ENCODE results near the gene BCR. TPM values are rescaled to one million over a fixed set of nuclear protein-coding genes. Genes with fewer than 3 reads are reported as not detected.

Gene BCR
- total RNA-seq, 1 experiment from 2014 or later: 77.0 TPM

- H2AK5ac ChIP-seq (ENCODE audit: insufficient read length, low read length): no peak overlapping the region
- H3K36me3 Mint-ChIP-seq (ENCODE audit: insufficient read depth in 1 of 3, low read depth in 3 of 3): peaks cover 0 to 2% (median 0%) of the 10 kb centered on the region in 3 experiments; a peak in 2 of 7 replicates
- H3K27ac ChIP-seq (ENCODE audit: insufficient read length, low read depth, low read length): no peak overlapping the region
- H3K27me3 Mint-ChIP-seq (ENCODE audit: low read depth): no peaks in the 10 kb centered on the region
- peaks cover 14% of the 10 kb centered on the region; the same call in 1 of the 2 replicates for H3K4me1 ChIP-seq (ENCODE audit: insufficient read depth, low read length)
- H4K20me1 ChIP-seq (ENCODE audit: control insufficient read depth, insufficient read depth, insufficient read length): no peaks in the 10 kb centered on the region
- no peaks in the 10 kb centered on the region for H3K9me3 Mint-ChIP-seq
- H3K23me2 ChIP-seq (ENCODE audit: insufficient read length, low read depth, low read length, poor library complexity, severe bottlenecking): no peaks in the 10 kb centered on the region
- no peak overlapping the region for H3K14ac ChIP-seq (ENCODE audit: insufficient read depth, low read length)
- no peak for DNase-seq
- no CpG with 5 or more reads among the region's 12 CpGs for WGBS (ENCODE audit: extremely low coverage, insufficient read length, low lambda C conversion rate)
- H3K23ac ChIP-seq (ENCODE audit: insufficient read length, low read depth, low read length): no peak overlapping the region
- H3K27me3 ChIP-seq (ENCODE audit: insufficient read depth, low read length): no peaks in the 10 kb centered on the region
- H2BK20ac ChIP-seq (ENCODE audit: low read depth, low read length, poor library complexity, severe bottlenecking): no peak overlapping the region
- H3K79me2 ChIP-seq (ENCODE audit: insufficient read depth, low read length): peaks cover 55% of the 10 kb centered on the region
- no peak overlapping the region for H3K18ac ChIP-seq (ENCODE audit: insufficient read length, low read depth, low read length)
- H3K79me1 ChIP-seq (ENCODE audit: insufficient read depth, low read depth, low read length, poor library complexity, severe bottlenecking): peaks cover 22% of the 10 kb centered on the region
- TF ChIP-seq, protein P1, sequence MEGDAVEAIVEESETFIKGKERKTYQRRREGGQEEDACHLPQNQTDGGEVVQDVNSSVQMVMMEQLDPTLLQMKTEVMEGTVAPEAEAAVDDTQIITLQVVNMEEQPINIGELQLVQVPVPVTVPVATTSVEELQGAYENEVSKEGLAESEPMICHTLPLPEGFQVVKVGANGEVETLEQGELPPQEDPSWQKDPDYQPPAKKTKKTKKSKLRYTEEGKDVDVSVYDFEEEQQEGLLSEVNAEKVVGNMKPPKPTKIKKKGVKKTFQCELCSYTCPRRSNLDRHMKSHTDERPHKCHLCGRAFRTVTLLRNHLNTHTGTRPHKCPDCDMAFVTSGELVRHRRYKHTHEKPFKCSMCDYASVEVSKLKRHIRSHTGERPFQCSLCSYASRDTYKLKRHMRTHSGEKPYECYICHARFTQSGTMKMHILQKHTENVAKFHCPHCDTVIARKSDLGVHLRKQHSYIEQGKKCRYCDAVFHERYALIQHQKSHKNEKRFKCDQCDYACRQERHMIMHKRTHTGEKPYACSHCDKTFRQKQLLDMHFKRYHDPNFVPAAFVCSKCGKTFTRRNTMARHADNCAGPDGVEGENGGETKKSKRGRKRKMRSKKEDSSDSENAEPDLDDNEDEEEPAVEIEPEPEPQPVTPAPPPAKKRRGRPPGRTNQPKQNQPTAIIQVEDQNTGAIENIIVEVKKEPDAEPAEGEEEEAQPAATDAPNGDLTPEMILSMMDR (conservative IDR thresholded peaks at IDR 0.05): no peak
- H3K4me2 ChIP-seq (ENCODE audit: insufficient read depth, insufficient read length, low read length): no peak overlapping the region
- no peak overlapping the region for H2BK120ac ChIP-seq (ENCODE audit: low read depth, low read length, poor library complexity, severe bottlenecking)
- H2BK5ac ChIP-seq (ENCODE audit: insufficient read length, low read length): no peak overlapping the region
- H2BK15ac ChIP-seq (ENCODE audit: low read depth, low read length): no peak overlapping the region
- no peak overlapping the region for H3T11ph ChIP-seq (ENCODE audit: low read length)
- no peak overlapping the region for H3K4me3 Mint-ChIP-seq
- no peak overlapping the region for H4K5ac ChIP-seq (ENCODE audit: insufficient read length, low read depth, low read length)
- no peak overlapping the region for H3K4ac ChIP-seq (ENCODE audit: low read depth, low read length)
- no peak overlapping the region for H3K9ac ChIP-seq (ENCODE audit: extremely low read depth, insufficient read length, low read length)
- H4K8ac ChIP-seq (replicated peaks; ENCODE audit: insufficient read length, low read depth, low read length): no peak overlapping the region
- no peak overlapping the region for H4K91ac ChIP-seq (ENCODE audit: insufficient read length, low read depth, low read length)
- H3K56ac ChIP-seq (ENCODE audit: insufficient read length, low read depth, low read length): no peak overlapping the region
- no peak overlapping the region for H2AFZ ChIP-seq (ENCODE audit: low read length)
- H2BK12ac ChIP-seq (ENCODE audit: insufficient read length, low read depth, low read length): no peak overlapping the region
- H3K27ac Mint-ChIP-seq: 0 out of 7 replicates have a peak overlapping the region, but pooled peaks of 1 of the 3 experiments have one; percentile 19
- H3K4me1 Mint-ChIP-seq: peaks cover 65 to 68% of the 10 kb centered on the region in 2 experiments
- H3K9me3 ChIP-seq (ENCODE audit: control insufficient read depth, low read depth, low read length): no peaks in the 10 kb centered on the region
Observed at GRCh38 chr22:23215294-23216241, 35.3 kb downstream of the BCR start.
